ENCODE results near the gene TRABD.
"Not testable (repeated sequence)": the region's sequence is repeated elsewhere in the genome, so short reads cannot be mapped to it uniquely, and the experiment has no call there.

The TRABD gene

GRCh38 chr22:50185375-50186087 lies at the start of gene TRABD:
Gene TRABD, plus strand, starts transcription at chr22:50185913. Its CDS starts 7,148 bp downstream, at chr22:50193061.
- H3K4me1 Mint-ChIP-seq (ENCODE audit: low read depth), result peaks cover 25% of the 10 kb centered on the region
- H3K36me3 Mint-ChIP-seq (ENCODE audit: low read depth), result peaks cover 5% of the 10 kb centered on the region
- peak; percentile 87 for DNase-seq (ENCODE audit: low spot score)
- peaks cover 2% of the 10 kb centered on the region for H3K27me3 Mint-ChIP-seq (ENCODE audit: low read depth)
- H3K4me3 Mint-ChIP-seq, result peak within 1 kb of the TSS; percentile 95
- H3K27ac Mint-ChIP-seq, result peak within 1 kb of the TSS; percentile 92
- no peaks in the 10 kb centered on the region for H3K9me3 Mint-ChIP-seq

- DNase-seq (ENCODE audit: low spot score), result no peak
- Mint-ChIP-seq H3K4me1 (ENCODE audit: low read depth) (no peaks in the 10 kb centered on the region), H3K4me3 (no peak overlapping the region), H3K27ac (no peak overlapping the region), H3K9me3 (no peaks in the 10 kb centered on the region), H3K36me3 (ENCODE audit: low read depth) (no peaks in the 10 kb centered on the region), H3K27me3 (ENCODE audit: low read depth) (peaks cover 23% of the 10 kb centered on the region)
Measured at GRCh38 chr22:50136581-50137015, 49.1 kb upstream of the TRABD start.

- H3K4me3 Mint-ChIP-seq; H3K36me3 Mint-ChIP-seq (ENCODE audit: low read depth); H3K27ac Mint-ChIP-seq; H3K9me3 Mint-ChIP-seq; H3K4me1 Mint-ChIP-seq (ENCODE audit: low read depth); DNase-seq (ENCODE audit: low spot score): not testable (repeated sequence)
- H3K27me3 Mint-ChIP-seq (ENCODE audit: low read depth), result peaks cover 20% of the 10 kb centered on the region
Measured at GRCh38 chr22:50137277-50137676, 48.4 kb upstream of the TRABD start.

GRCh38 chr22:50138041-50138440 lies 47.7 kb upstream of the TRABD start:
- no peaks in the 10 kb centered on the region for H3K4me1 Mint-ChIP-seq (ENCODE audit: low read depth)
- no peaks in the 10 kb centered on the region for H3K9me3 Mint-ChIP-seq
- H3K4me3 Mint-ChIP-seq, result no peak overlapping the region
- no peaks in the 10 kb centered on the region for H3K36me3 Mint-ChIP-seq (ENCODE audit: low read depth)
- H3K27ac Mint-ChIP-seq, result no peak overlapping the region
- no peak for DNase-seq (ENCODE audit: low spot score)
- H3K27me3 Mint-ChIP-seq (ENCODE audit: low read depth), result peaks cover 24% of the 10 kb centered on the region

- DNase-seq (ENCODE audit: low spot score), result no peak
- Mint-ChIP-seq H3K27me3 (ENCODE audit: low read depth) (peaks cover 26% of the 10 kb centered on the region), H3K27ac (no peak overlapping the region), H3K36me3 (ENCODE audit: low read depth) (no peaks in the 10 kb centered on the region), H3K4me3 (no peak overlapping the region), H3K9me3 (no peaks in the 10 kb centered on the region), H3K4me1 (ENCODE audit: low read depth) (no peaks in the 10 kb centered on the region)
Measured at GRCh38 chr22:50138988-50139387, 46.7 kb upstream of the TRABD start.

GRCh38 chr22:50139843-50140415 lies 45.8 kb upstream of the TRABD start:
- Mint-ChIP-seq H3K36me3 (ENCODE audit: low read depth) (no peaks in the 10 kb centered on the region), H3K27ac (no peak overlapping the region), H3K27me3 (ENCODE audit: low read depth) (peaks cover 21% of the 10 kb centered on the region), H3K9me3 (no peaks in the 10 kb centered on the region), H3K4me3 (no peak overlapping the region), H3K4me1 (ENCODE audit: low read depth) (no peaks in the 10 kb centered on the region)
- DNase-seq (ENCODE audit: low spot score), result no peak

GRCh38 chr22:50140615-50141014 lies 45.1 kb upstream of the TRABD start:
- no peaks in the 10 kb centered on the region for H3K9me3 Mint-ChIP-seq
- no peaks in the 10 kb centered on the region for H3K36me3 Mint-ChIP-seq (ENCODE audit: low read depth)
- H3K27ac Mint-ChIP-seq, result no peak overlapping the region
- H3K4me1 Mint-ChIP-seq (ENCODE audit: low read depth), result no peaks in the 10 kb centered on the region
- no peak overlapping the region for H3K4me3 Mint-ChIP-seq
- H3K27me3 Mint-ChIP-seq (ENCODE audit: low read depth), result peaks cover 21% of the 10 kb centered on the region
- no peak for DNase-seq (ENCODE audit: low spot score)

- Mint-ChIP-seq H3K4me3 (no peak overlapping the region), H3K27me3 (ENCODE audit: low read depth) (peaks cover 16% of the 10 kb centered on the region), H3K36me3 (ENCODE audit: low read depth) (no peaks in the 10 kb centered on the region), H3K4me1 (ENCODE audit: low read depth) (no peaks in the 10 kb centered on the region), H3K9me3 (no peaks in the 10 kb centered on the region), H3K27ac (no peak overlapping the region)
- no peak for DNase-seq (ENCODE audit: low spot score)
Measured at GRCh38 chr22:50141462-50141861, 44.3 kb upstream of the TRABD start.

GRCh38 chr22:50141891-50142363 lies 43.8 kb upstream of the TRABD start:
- Mint-ChIP-seq H3K27ac (no peak overlapping the region), H3K27me3 (ENCODE audit: low read depth) (peaks cover 13% of the 10 kb centered on the region), H3K9me3 (no peaks in the 10 kb centered on the region), H3K4me1 (ENCODE audit: low read depth) (no peaks in the 10 kb centered on the region), H3K4me3 (no peak overlapping the region), H3K36me3 (ENCODE audit: low read depth) (no peaks in the 10 kb centered on the region)
- DNase-seq (ENCODE audit: low spot score), result no peak

- Mint-ChIP-seq H3K27me3 (ENCODE audit: low read depth) (peaks cover 13% of the 10 kb centered on the region), H3K36me3 (ENCODE audit: low read depth) (no peaks in the 10 kb centered on the region), H3K4me3 (no peak overlapping the region), H3K9me3 (no peaks in the 10 kb centered on the region), H3K27ac (no peak overlapping the region), H3K4me1 (ENCODE audit: low read depth) (no peaks in the 10 kb centered on the region)
- DNase-seq (ENCODE audit: low spot score), result no peak
Measured at GRCh38 chr22:50143096-50143495, 42.6 kb upstream of the TRABD start.

- Mint-ChIP-seq H3K9me3 (no peaks in the 10 kb centered on the region), H3K27ac (no peak overlapping the region), H3K36me3 (ENCODE audit: low read depth) (no peaks in the 10 kb centered on the region), H3K4me1 (ENCODE audit: low read depth) (no peaks in the 10 kb centered on the region), H3K4me3 (no peak overlapping the region), H3K27me3 (ENCODE audit: low read depth) (peaks cover 12% of the 10 kb centered on the region)
- DNase-seq (ENCODE audit: low spot score), result no peak
Measured at GRCh38 chr22:50144005-50144614, 41.6 kb upstream of the TRABD start.

- Mint-ChIP-seq H3K27me3 (ENCODE audit: low read depth) (peaks cover 6% of the 10 kb centered on the region), H3K4me3 (no peak overlapping the region), H3K9me3 (no peaks in the 10 kb centered on the region)
Measured at GRCh38 chr22:50145721-50146438, 39.8 kb upstream of the TRABD start.

GRCh38 chr22:50146439-50147238 lies 39.1 kb upstream of the TRABD start:
- Mint-ChIP-seq H3K4me3 (no peak overlapping the region), H3K4me1 (ENCODE audit: low read depth) (no peaks in the 10 kb centered on the region), H3K9me3 (no peaks in the 10 kb centered on the region), H3K36me3 (ENCODE audit: low read depth) (no peaks in the 10 kb centered on the region), H3K27ac (no peak overlapping the region), H3K27me3 (ENCODE audit: low read depth) (peaks cover 6% of the 10 kb centered on the region)
- DNase-seq (ENCODE audit: low spot score), result no peak

More at GRCh38 chr22:50145721-50146438, 39.8 kb upstream of the TRABD start:
- Mint-ChIP-seq H3K36me3 (ENCODE audit: low read depth) (no peaks in the 10 kb centered on the region), H3K4me1 (ENCODE audit: low read depth) (no peaks in the 10 kb centered on the region), H3K27ac (no peak overlapping the region)
- no peak for DNase-seq (ENCODE audit: low spot score)
